Mucosa of stomach (tissue), 1 donor: ENCODE data around the gene CLDN7.

Experiments
- H3K27me3 ChIP-seq: one replicate; pipeline ENCODE4 v1.7.0; 2013; ENCODE audit warnings: mild to moderate bottlenecking, low read length; ENCODE audit not compliant: control insufficient read depth, insufficient read depth
- H3K36me3 ChIP-seq: one replicate; pipeline ENCODE4 v1.7.0; 2013; ENCODE audit warnings: low read length; ENCODE audit not compliant: control insufficient read depth, insufficient read depth
- H3K4me1 ChIP-seq: one replicate; pipeline ENCODE4 v1.7.0; 2013; ENCODE audit warnings: mild to moderate bottlenecking, low read length; ENCODE audit not compliant: control insufficient read depth, insufficient read depth
- H3K4me3 ChIP-seq: one replicate; pipeline ENCODE4 v1.7.0; 2013; ENCODE audit warnings: low read length
- H3K9ac ChIP-seq: one replicate; pipeline ENCODE4 v1.7.0; 2013; ENCODE audit warnings: mild to moderate bottlenecking, low read length, moderate library complexity
- H3K9me3 ChIP-seq: one replicate; pipeline ENCODE4 v1.7.0; 2013; ENCODE audit warnings: mild to moderate bottlenecking, low read length, moderate library complexity; ENCODE audit not compliant: control insufficient read depth
- donor health status: Pancreatic carcinoma.

CLDN7 gene

DNA sequence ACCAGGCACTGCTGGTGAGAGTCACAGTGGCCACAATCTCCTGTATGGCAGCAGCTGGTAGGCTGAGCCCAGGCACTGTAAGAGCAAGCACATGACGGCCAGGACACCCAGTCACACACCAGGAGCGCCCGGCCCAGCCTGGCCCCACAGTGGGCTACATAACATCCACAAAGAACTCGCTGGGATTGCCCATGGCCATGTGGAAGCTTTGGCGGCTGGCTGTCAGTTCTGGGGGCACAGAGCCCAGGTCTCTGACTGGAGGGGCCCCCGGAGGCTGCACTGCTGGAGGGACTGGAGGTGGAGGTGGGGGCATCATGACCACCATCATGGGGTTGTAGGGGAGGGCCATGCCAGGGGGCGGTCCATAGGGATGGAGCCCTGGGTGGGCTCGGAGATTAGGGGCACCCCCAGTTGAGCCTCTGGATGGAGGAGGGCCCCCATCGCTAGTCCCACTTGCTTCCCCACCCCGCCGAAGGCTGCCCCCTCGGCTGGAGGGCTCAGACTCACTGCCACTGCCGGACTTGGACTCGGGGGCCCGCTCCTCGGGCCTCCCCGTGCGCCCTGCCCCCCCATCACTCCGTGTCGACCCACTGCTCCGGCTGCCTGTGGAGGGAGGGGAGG is 36.5 kb downstream of the CLDN7 start:
- Histone ChIP-seq H3K36me3 (peaks cover 34% of the 10 kb centered on the region), H3K27me3 (no peaks in the 10 kb centered on the region)

DNA sequence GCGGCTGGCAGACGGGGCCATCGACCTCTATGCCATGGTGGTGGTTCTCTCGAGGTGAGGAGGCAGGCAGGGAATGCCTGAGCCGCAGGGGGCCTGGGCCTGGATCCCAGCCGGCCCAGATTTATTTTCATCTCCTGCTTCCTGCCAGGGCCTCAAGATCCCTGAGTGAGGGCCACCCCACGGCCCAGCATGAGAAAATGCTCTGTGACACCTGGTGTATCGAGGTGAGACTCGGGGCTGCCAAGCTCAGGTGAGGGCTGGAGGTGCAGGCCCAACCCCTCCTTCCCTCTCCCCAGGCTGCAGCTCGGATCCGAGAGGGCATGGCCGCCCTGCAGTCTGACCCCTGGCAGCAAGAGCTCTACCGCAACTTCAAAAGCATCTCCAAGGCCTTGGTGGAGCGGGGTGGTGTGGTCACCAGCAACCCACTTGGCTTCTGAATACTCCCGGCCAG is 37.6 kb downstream of the CLDN7 start:
- no peak overlapping the region for H3K4me3 ChIP-seq
- H3K27me3 ChIP-seq: no peaks in the 10 kb centered on the region
- peaks cover 18% of the 10 kb centered on the region for H3K4me1 ChIP-seq
- no peak overlapping the region for H3K9ac ChIP-seq
- H3K36me3 ChIP-seq: peaks cover 34% of the 10 kb centered on the region
- no peaks in the 10 kb centered on the region for H3K9me3 ChIP-seq

More for the DNA sequence above, 36.5 kb downstream of the CLDN7 start:
- Histone ChIP-seq H3K9me3 (no peaks in the 10 kb centered on the region), H3K4me3 (no peak overlapping the region), H3K9ac (no peak overlapping the region), H3K4me1 (peaks cover 16% of the 10 kb centered on the region)

DNA sequence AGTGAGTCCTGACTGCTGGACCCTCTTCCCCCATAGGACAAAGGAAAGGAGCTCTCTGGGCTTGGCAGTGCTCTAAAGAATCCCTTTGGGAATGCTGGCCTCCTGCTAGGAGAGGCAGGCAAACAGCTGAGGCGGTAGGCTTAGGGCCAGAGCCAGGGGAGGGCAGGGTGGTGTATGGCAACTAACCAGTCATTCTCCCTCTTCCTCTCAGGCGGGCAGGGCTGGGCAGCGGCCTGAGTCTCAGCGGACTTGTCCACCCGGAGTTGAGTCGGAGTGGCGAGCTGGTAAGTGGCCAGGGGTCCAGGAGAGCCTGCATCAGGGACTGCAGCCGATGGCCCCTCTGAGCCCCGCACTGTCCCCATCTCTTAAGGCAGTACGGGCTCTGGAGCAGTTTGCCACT is 38.2 kb downstream of the CLDN7 start:
- H3K9ac ChIP-seq: no peak overlapping the region
- peaks cover 22% of the 10 kb centered on the region for H3K4me1 ChIP-seq
- H3K27me3 ChIP-seq: no peaks in the 10 kb centered on the region
- no peaks in the 10 kb centered on the region for H3K9me3 ChIP-seq
- H3K4me3 ChIP-seq: no peak overlapping the region
- H3K36me3 ChIP-seq: peaks cover 34% of the 10 kb centered on the region

DNA sequence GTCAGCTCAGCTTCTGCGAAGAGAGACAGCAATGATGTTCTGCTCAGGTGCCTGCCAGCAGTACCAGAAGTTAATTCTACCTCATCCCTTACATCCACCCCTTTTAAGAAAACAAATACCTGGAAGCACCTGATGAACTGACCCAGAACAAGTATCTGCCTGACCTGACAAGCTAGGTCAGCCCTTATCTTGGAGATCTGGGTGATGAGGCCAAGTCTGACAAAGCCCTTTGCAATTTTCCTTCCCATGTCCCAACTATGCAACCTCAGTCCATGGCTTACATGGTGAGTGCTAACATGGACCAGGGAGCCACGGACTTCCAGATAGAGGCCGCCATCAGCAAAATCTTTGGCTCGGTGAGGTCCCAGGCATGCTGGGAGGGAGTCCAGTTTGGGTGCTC is 38.9 kb downstream of the CLDN7 start:
- Histone ChIP-seq H3K27me3 (no peaks in the 10 kb centered on the region), H3K4me1 (peaks cover 25% of the 10 kb centered on the region), H3K9ac (no peak overlapping the region), H3K36me3 (peaks cover 26% of the 10 kb centered on the region), H3K4me3 (no peak overlapping the region), H3K9me3 (no peaks in the 10 kb centered on the region)

DNA sequence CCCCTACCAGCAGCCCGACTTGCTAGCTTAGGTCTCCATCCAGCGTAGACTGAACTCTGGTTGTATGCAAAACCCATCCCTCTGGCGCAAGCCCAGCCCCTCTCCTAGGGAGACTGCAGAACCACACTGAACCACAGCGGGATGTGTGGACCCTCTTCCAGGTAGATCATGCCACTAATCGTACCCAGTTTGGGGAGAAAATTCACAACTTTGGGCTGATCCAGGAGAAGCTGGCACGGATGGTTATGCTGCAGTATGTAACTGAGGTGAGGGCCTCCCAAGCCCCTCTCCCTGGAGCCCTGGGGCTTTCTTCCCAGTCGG is 39.3 kb downstream of the CLDN7 start:
- Histone ChIP-seq H3K4me3 (no peak overlapping the region), H3K4me1 (peaks cover 29% of the 10 kb centered on the region), H3K27me3 (no peaks in the 10 kb centered on the region), H3K36me3 (peaks cover 24% of the 10 kb centered on the region), H3K9ac (no peak overlapping the region), H3K9me3 (no peaks in the 10 kb centered on the region)

DNA sequence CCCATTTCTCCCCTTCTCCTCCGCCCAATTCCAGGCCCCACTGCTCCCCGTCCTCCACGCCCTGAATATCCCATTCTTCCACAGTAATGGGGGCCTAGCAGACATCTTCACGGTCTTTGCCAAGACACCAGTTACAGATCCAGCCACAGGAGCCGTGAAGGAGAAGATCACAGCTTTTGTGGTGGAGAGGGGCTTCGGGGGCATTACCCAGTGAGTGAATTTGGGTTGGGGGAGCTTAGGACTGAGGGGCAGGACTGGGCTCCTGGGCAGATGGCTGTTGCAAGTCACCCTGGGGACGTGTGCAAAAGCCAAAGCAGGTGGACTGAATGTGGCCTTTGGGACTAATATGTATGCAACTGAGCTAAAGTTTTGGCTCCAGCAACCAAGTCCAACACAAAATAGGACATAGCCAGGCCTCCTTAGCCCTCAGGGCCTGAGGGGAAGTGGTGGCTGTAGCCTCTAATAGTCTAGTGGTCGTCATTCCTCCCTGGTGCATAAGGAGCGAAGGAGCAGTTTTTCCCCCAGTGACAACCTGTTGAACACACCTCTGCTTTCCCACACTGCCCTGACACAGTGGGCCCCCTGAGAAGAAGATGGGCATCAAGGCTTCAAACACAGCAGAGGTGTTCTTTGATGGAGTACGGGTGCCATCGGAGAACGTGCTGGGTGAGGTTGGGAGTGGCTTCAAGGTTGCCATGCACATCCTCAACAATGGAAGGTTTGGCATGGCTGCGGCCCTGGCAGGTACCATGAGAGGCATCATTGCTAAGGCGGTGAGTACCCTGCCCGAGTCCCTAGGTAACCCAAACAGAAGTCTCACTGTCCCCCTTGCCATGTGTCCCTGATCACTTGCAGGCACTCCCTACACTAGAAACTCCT is 39.9 kb downstream of the CLDN7 start:
- no peak overlapping the region for H3K9ac ChIP-seq

DNA sequence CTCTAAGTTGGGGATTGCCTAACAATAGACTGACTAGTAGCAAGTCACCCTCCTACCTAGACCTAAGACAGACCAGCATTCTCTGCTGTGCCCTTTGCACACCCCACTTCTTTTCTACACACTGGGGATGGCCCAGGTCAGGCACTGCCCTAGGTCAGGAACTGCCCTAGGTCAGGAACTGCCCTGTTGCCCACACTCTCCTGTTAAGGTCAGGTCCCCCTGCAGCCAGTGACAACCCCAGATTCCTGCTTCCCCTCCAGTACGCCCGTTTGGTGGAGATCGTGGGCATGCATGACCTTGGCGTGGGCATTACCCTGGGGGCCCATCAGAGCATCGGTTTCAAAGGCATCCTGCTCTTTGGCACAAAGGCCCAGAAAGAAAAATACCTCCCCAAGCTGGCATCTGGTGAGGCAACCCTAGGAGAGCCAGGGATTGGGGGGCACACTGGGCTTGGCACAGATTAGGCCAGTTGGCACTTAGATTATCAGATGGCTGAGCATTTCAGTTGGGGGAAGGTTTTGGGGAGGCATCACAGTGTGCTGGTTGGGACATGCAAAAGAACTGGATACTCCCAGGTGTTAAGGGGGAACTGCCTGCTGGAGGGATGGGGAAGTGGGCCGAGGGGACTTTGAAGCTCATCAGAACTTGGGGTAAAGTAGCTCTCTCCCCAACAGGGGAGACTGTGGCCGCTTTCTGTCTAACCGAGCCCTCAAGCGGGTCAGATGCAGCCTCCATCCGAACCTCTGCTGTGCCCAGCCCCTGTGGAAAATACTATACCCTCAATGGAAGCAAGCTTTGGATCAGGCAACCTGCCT is 40.8 kb downstream of the CLDN7 start:
- H3K9ac ChIP-seq: peak overlapping the region; percentile 87
- H3K9me3 ChIP-seq: no peaks in the 10 kb centered on the region
- H3K4me3 ChIP-seq: no peak overlapping the region
- peaks cover 33% of the 10 kb centered on the region for H3K4me1 ChIP-seq
- H3K27me3 ChIP-seq: no peaks in the 10 kb centered on the region
- H3K36me3 ChIP-seq: peaks cover 24% of the 10 kb centered on the region

More for the DNA sequence above, 39.9 kb downstream of the CLDN7 start:
- H3K4me1 ChIP-seq: peaks cover 33% of the 10 kb centered on the region
- H3K36me3 ChIP-seq: peaks cover 24% of the 10 kb centered on the region
- H3K27me3 ChIP-seq: no peaks in the 10 kb centered on the region
- no peak overlapping the region for H3K4me3 ChIP-seq
- no peaks in the 10 kb centered on the region for H3K9me3 ChIP-seq

DNA sequence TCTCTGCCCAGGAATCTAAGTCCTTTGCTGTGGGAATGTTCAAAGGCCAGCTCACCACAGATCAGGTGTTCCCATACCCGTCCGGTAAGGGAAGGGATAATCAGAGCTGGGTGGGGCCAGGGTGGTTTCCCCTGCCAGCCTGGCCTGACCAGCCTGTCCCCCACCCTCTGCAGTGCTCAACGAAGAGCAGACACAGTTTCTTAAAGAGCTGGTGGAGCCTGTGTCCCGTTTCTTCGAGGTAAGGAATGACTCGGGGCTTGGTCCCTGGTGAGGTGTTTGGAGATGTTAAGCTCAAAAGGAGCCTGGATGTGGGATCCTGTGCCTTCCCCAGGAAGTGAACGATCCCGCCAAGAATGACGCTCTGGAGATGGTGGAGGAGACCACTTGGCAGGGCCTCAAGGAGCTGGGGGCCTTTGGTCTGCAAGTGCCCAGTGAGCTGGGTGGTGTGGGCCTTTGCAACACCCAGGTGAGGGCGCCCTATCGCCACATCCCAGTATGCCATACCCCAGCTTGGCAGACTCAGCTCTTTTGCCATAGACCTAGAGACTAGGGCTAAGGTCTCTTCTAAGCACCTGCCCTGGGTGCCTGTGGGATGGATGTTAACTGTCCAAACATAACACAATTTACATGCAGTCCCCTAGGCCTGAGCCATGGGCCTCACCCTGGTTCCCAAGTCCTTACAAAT is 41.5 kb downstream of the CLDN7 start:
- Histone ChIP-seq H3K27me3 (no peaks in the 10 kb centered on the region), H3K36me3 (peaks cover 24% of the 10 kb centered on the region), H3K9me3 (no peaks in the 10 kb centered on the region), H3K9ac (peak overlapping the region; percentile 87), H3K4me1 (peaks cover 31% of the 10 kb centered on the region), H3K4me3 (peak overlapping the region; percentile 64)

DNA sequence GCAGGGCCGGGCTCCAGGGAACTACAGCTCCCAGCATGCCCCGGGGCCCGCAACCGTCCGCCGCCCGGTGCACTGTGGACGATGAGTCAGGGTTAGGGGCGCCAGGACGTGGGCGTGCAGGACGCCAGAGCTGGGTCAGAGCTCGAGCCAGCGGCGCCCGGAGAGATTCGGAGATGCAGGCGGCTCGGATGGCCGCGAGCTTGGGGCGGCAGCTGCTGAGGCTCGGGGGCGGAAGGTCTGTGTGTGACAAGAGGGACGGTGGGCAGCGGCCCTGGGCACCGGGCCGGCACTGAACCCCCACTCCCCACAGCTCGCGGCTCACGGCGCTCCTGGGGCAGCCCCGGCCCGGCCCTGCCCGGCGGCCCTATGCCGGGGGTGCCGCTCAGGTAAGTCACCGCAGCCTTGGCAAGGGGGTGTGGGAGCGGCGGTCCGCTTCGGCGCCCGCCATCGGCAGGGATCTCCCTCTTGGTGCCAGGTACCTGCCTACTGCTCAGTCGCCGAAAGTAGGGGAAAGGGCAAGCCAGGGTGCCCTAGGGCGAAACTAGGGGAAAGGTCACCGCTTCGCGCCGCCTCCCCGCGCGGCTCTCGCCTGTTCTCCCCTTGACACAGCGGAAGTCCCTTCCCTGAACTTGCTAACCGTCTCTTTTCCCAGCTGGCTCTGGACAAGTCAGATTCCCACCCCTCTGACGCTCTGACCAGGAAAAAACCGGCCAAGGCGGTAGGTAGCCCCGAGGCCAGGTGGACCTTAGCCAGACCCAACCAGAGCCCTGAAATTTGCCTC is 42.3 kb downstream of the CLDN7 start, which contains the start of the genes ACADVL and DLG4:
Gene ACADVL (plus strand): TSS at position 127 of the 781 bp plus-strand sequence. CDS start 47 bp downstream, at position 174.
Gene DLG4 (minus strand): TSS at position 25 of the 781 bp plus-strand sequence.
- Histone ChIP-seq H3K36me3 (peaks cover 24% of the 10 kb centered on the region), H3K4me3 (peak within 1 kb of the TSS; percentile 64), H3K4me1 (peaks cover 33% of the 10 kb centered on the region), H3K27me3 (no peaks in the 10 kb centered on the region), H3K9ac (peak within 1 kb of the TSS; percentile 87), H3K9me3 (no peaks in the 10 kb centered on the region)

DNA sequence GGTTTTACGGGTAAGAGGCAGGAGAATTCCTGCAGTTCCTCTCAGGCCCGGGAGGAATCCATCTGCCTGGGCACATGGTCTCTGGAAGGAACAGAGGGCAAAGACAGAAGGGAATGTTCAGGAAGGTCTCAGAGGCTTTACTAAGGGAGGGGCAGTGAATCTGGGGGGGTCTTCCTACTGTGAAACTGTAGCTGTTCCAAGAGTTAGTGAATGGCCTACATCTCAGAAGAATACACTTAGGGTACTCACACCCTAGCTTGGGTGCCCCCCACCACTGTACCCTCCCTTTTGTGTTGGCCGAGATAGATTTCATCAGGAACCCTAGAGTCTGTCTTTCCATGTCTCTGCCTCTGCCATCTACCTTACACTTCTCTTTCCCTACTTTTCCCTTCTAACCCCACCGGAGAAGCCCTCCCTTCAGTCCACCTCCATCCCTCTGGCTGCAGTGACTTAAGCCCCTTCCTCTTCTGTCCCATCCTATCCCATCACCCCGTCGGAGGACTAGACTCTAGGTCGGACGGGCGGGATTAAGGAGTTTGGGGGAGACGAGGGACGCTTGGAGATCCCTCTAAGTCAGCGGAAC is 43.0 kb downstream of the CLDN7 start:
- Histone ChIP-seq H3K4me1 (peaks cover 39% of the 10 kb centered on the region), H3K9ac (peak overlapping the region; percentile 87), H3K9me3 (no peaks in the 10 kb centered on the region), H3K4me3 (peak overlapping the region; percentile 64), H3K27me3 (no peaks in the 10 kb centered on the region), H3K36me3 (peaks cover 23% of the 10 kb centered on the region)
